ENCODE measurements around the gene SPRR5. TPM values are rescaled to one million over a fixed set of nuclear protein-coding genes. Genes with fewer than 3 reads are reported as not detected.

Gene SPRR5
- total and polyA plus RNA-seq, 2 donors (not counting 1 experiment from before 2014, with no cell fraction given): not detected

- Histone ChIP-seq H3K4me1 (ENCODE audit: control insufficient read depth, extremely low read depth, insufficient read depth, low read length) (no peaks in the 10 kb centered on the region), H3K36me3 (ENCODE audit: control insufficient read depth, insufficient read depth, low read length) (no peaks in the 10 kb centered on the region), H3K4me3 (replicated peaks in 1 of 4; ENCODE audit: control extremely low read depth in 1 of 4, insufficient read depth in 1 of 4, low read depth in 3 of 4, low read length in 4 of 4) (no peak overlapping the region), H3K9me3 (ENCODE audit: control insufficient read depth, insufficient read depth, low read depth, low read length) (no peaks in the 10 kb centered on the region), H3K4me2 (ENCODE audit: extremely low read depth, insufficient read depth, low read length) (no peak overlapping the region), H3K27ac (ENCODE audit: insufficient read depth, low read length) (no peak overlapping the region), H3K27me3 (ENCODE audit: control insufficient read depth, insufficient read depth, low read length) (no peaks in the 10 kb centered on the region), H3K79me2 (ENCODE audit: control insufficient read depth, insufficient read depth, low read length) (no peaks in the 10 kb centered on the region), H3K9ac (ENCODE audit: insufficient read depth, low read length) (no peak overlapping the region), H2AFZ (ENCODE audit: low read length) (no peak overlapping the region), H4K20me1 (ENCODE audit: control insufficient read depth, extremely low read depth, insufficient read depth, low read length) (no peaks in the 10 kb centered on the region)
- no peak for DNase-seq (ENCODE audit: low read depth in 2 of 2)
- TF ChIP-seq EZH2 (IDR thresholded peaks at IDR 0.05; ENCODE audit: low read length, missing control alignments) (no peak), CTCF (conservative IDR thresholded peaks at IDR 0.05 in 1 of 2, IDR thresholded peaks at IDR 0.05 in 1 of 2; ENCODE audit: low read depth in 1 of 2, low read length in 2 of 2) (no peak)
These were observed 46.2 kb downstream of the SPRR5 start for GRCh38 chr1:152993186-152993585.

- no peak overlapping the region for H3K27ac ChIP-seq (ENCODE audit: insufficient read depth, low read length)
- H4K20me1 ChIP-seq (ENCODE audit: control insufficient read depth, extremely low read depth, insufficient read depth, low read length): no peaks in the 10 kb centered on the region
- no peak for TF ChIP-seq CTCF (conservative IDR thresholded peaks at IDR 0.05 in 1 of 2, IDR thresholded peaks at IDR 0.05 in 1 of 2; ENCODE audit: low read depth in 1 of 2, low read length in 2 of 2)
- no peak for TF ChIP-seq EZH2 (IDR thresholded peaks at IDR 0.05; ENCODE audit: low read length, missing control alignments)
- no peak overlapping the region for H3K4me2 ChIP-seq (ENCODE audit: extremely low read depth, insufficient read depth, low read length)
- H3K9me3 ChIP-seq (ENCODE audit: control insufficient read depth, insufficient read depth, low read depth, low read length): no peaks in the 10 kb centered on the region
- H3K4me1 ChIP-seq (ENCODE audit: control insufficient read depth, extremely low read depth, insufficient read depth, low read length): no peaks in the 10 kb centered on the region
- no peaks in the 10 kb centered on the region for H3K79me2 ChIP-seq (ENCODE audit: control insufficient read depth, insufficient read depth, low read length)
- no peak for DNase-seq (ENCODE audit: low read depth in 2 of 2)
- H3K4me3 ChIP-seq (replicated peaks in 1 of 4; ENCODE audit: control extremely low read depth in 1 of 4, insufficient read depth in 1 of 4, low read depth in 3 of 4, low read length in 4 of 4): no peak overlapping the region
- peaks cover 3% of the 10 kb centered on the region for H3K27me3 ChIP-seq (ENCODE audit: control insufficient read depth, insufficient read depth, low read length)
- no peak overlapping the region for H2AFZ ChIP-seq (ENCODE audit: low read length)
- H3K9ac ChIP-seq (ENCODE audit: insufficient read depth, low read length): no peak overlapping the region
- no peaks in the 10 kb centered on the region for H3K36me3 ChIP-seq (ENCODE audit: control insufficient read depth, insufficient read depth, low read length)
These were observed 48.8 kb downstream of the SPRR5 start for GRCh38 chr1:152995842-152996241.

- no peak for DNase-seq (ENCODE audit: low read depth in 2 of 2)
- peaks cover 3% of the 10 kb centered on the region for H3K27me3 ChIP-seq (ENCODE audit: control insufficient read depth, insufficient read depth, low read length)
These were observed 49.8 kb downstream of the SPRR5 start for GRCh38 chr1:152996633-152997400.

More at GRCh38 chr1:152996633-152997400, 49.8 kb downstream of the SPRR5 start:
- TF ChIP-seq EZH2 (IDR thresholded peaks at IDR 0.05; ENCODE audit: low read length, missing control alignments): no peak
- no peak for TF ChIP-seq CTCF (conservative IDR thresholded peaks at IDR 0.05 in 1 of 2, IDR thresholded peaks at IDR 0.05 in 1 of 2; ENCODE audit: low read depth in 1 of 2, low read length in 2 of 2)
- Histone ChIP-seq H3K4me3 (replicated peaks in 1 of 4; ENCODE audit: control extremely low read depth in 1 of 4, insufficient read depth in 1 of 4, low read depth in 3 of 4, low read length in 4 of 4) (no peak overlapping the region), H3K9ac (ENCODE audit: insufficient read depth, low read length) (no peak overlapping the region), H4K20me1 (ENCODE audit: control insufficient read depth, extremely low read depth, insufficient read depth, low read length) (no peaks in the 10 kb centered on the region), H3K4me2 (ENCODE audit: extremely low read depth, insufficient read depth, low read length) (no peak overlapping the region), H2AFZ (ENCODE audit: low read length) (no peak overlapping the region), H3K27ac (ENCODE audit: insufficient read depth, low read length) (no peak overlapping the region), H3K79me2 (ENCODE audit: control insufficient read depth, insufficient read depth, low read length) (no peaks in the 10 kb centered on the region), H3K9me3 (ENCODE audit: control insufficient read depth, insufficient read depth, low read depth, low read length) (no peaks in the 10 kb centered on the region), H3K4me1 (ENCODE audit: control insufficient read depth, extremely low read depth, insufficient read depth, low read length) (no peaks in the 10 kb centered on the region), H3K36me3 (ENCODE audit: control insufficient read depth, insufficient read depth, low read length) (no peaks in the 10 kb centered on the region)

All from fibroblast of lung (primary cell).